Measurements from ENCODE around the gene TAS2R38. TPM values are rescaled to one million over a fixed set of nuclear protein-coding genes. Genes with fewer than 3 reads are reported as not detected.
"Not testable (repeated sequence)": the region's sequence is repeated elsewhere in the genome, so short reads cannot be mapped to it uniquely, and the experiment has no call there.

TAS2R38 gene
- total RNA-seq, 2 donors from 2014 or later, result not detected

DNA sequence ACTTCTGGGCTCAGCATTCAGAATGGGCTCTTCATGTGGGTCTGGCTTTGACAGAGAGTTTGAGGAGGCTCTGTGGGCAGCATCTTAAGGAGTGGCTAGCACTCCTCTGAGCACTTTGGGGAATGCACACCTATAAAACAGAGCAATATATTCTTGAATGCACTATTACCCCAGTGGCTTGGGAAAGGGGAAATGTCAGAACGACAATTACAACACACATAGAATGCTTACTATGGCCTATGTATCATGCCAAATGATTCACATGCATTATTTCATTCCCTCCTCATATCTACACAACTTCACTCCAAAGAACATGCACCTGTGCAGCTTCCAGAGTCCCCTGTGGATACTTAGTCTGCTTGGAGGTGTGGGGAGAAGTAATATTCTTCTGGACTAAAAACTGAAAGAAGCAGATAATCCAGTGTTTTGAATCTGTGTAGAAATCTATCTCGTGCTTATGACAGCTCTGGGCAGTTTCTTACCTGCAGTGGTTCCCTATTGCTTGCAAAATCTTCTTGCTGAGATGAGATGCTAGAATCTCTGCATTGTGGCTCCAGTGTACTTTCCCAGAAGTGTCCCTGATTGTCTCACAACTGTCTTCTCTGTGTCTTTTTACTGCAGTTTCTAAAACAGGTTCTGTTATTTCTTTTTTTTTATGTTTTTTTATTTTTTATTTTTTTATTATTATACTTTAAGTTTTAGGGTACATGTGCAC lies 16.6 kb upstream of the TAS2R38 start:
- no peak for TF ChIP-seq POLR2A (IDR thresholded peaks at IDR 0.05)
- no peak for TF ChIP-seq CTCF (IDR thresholded peaks at IDR 0.05)
- Histone ChIP-seq H3K27me3 (replicated peaks; ENCODE audit: insufficient read depth) (peaks cover 4% of the 10 kb centered on the region), H3K4me3 (no peak overlapping the region), H3K27ac (no peak overlapping the region), H3K9me3 (no peaks in the 10 kb centered on the region), H3K4me1 (replicated peaks) (no peaks in the 10 kb centered on the region), H3K36me3 (no peaks in the 10 kb centered on the region)
- no peak for DNase-seq (ENCODE audit: low spot score)
- WGBS, result 62% methylated on average over 2 of the region's 2 CpGs
- intact Hi-C loops (cut with DNase I), result no loop called here

DNA sequence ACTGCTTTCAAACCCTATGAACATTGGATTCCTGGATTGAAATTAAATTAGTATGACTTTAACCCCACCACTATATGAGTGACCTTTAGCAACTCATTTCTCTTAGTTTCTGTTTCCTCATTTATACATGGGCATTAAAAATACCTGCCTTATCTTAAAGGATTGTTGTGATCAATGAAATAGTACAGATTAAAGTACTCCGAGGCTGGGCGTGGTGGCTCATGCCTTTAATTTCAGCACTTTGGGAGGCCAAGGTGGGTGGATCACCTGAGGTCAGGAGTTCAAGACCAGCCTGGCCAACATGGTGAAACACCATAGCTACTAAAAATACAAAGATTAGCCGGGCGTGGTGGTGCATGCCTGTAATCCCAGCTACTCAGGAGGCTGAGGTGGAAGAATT lies 14.2 kb upstream of the TAS2R38 start:
- H3K4me1 ChIP-seq (replicated peaks); H3K27me3 ChIP-seq (replicated peaks; ENCODE audit: insufficient read depth); H3K36me3 ChIP-seq; intact Hi-C loops (cut with DNase I); DNase-seq (ENCODE audit: low spot score); H3K4me3 ChIP-seq; H3K9me3 ChIP-seq; H3K27ac ChIP-seq: not testable (repeated sequence)
- WGBS, result 80% methylated on average over 4 of the region's 4 CpGs

DNA sequence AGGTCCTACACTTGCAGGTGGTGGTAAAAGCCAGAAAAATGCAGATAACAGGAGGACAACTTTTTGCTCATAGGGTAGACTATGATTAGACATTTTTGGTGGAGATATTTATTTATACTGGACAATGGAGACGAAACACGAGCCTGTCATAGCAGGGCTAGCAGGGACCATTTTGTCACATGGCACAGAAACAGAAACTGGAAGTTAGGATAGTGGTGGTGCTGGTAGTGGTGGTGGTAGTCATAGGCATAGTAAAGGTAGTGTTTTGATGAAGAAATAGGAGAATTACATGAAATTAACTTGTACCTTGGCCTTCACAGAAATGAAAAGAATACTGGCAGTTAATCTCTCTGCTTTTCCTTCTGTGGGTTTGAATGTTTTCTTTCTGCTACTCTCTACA lies 13.3 kb upstream of the TAS2R38 start:
- DNase-seq (ENCODE audit: low spot score), result no peak
- H3K27ac ChIP-seq, result no peak overlapping the region
- H3K4me1 ChIP-seq (replicated peaks), result no peaks in the 10 kb centered on the region
- H3K27me3 ChIP-seq (replicated peaks; ENCODE audit: insufficient read depth), result peaks cover 4% of the 10 kb centered on the region
- H3K9me3 ChIP-seq, result no peaks in the 10 kb centered on the region
- intact Hi-C loops (cut with DNase I), result no loop called here
- no peaks in the 10 kb centered on the region for H3K36me3 ChIP-seq
- TF ChIP-seq CTCF (IDR thresholded peaks at IDR 0.05) (no peak), POLR2AphosphoS5 (IDR thresholded peaks at IDR 0.05) (no peak), POLR2A (IDR thresholded peaks at IDR 0.05) (no peak)
- WGBS, result 83% methylated on average over 2 of the region's 2 CpGs
- H3K4me3 ChIP-seq, result no peak overlapping the region

GRCh38 chr7:141985926-141986325 lies 12.4 kb upstream of the TAS2R38 start:
- 93% methylated on average over 13 of the region's 13 CpGs for WGBS
- H3K9me3 ChIP-seq; H3K4me1 ChIP-seq (replicated peaks); H3K36me3 ChIP-seq; H3K4me3 ChIP-seq; intact Hi-C loops (cut with DNase I); H3K27ac ChIP-seq; DNase-seq (ENCODE audit: low spot score); H3K27me3 ChIP-seq (replicated peaks; ENCODE audit: insufficient read depth): not testable (repeated sequence)

DNA sequence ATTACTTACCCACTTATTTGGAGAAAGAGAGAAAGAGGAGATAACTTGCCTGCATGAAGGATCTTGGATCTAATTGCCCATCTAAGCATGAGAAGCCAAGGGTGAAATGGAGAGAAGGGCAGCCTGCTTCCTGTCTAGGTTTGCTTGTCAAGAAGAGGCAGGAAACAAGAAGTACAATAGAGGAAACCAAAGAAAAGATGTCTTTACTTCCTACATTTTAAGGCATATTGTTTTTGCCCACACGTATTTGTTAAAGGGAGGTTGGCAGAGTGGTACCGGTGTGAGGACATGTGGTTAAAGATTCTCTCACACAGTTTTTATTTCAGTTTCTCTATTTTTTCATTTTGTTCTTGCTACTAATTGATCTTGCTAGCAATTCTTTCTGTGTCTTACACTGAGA lies 6.0 kb upstream of the TAS2R38 start:
- H3K27ac ChIP-seq, result no peak overlapping the region
- no peak for DNase-seq (ENCODE audit: low spot score)
- no peaks in the 10 kb centered on the region for H3K27me3 ChIP-seq (replicated peaks; ENCODE audit: insufficient read depth)
- H3K4me1 ChIP-seq (replicated peaks), result no peaks in the 10 kb centered on the region
- H3K9me3 ChIP-seq, result no peaks in the 10 kb centered on the region
- no peak for TF ChIP-seq CTCF (IDR thresholded peaks at IDR 0.05)
- TF ChIP-seq POLR2A (IDR thresholded peaks at IDR 0.05), result no peak
- TF ChIP-seq POLR2AphosphoS5 (IDR thresholded peaks at IDR 0.05), result no peak
- intact Hi-C loops (cut with DNase I), result no loop called here
- H3K4me3 ChIP-seq, result no peak overlapping the region
- WGBS, result 81% methylated on average over 2 of the region's 2 CpGs
- H3K36me3 ChIP-seq, result no peaks in the 10 kb centered on the region

DNA sequence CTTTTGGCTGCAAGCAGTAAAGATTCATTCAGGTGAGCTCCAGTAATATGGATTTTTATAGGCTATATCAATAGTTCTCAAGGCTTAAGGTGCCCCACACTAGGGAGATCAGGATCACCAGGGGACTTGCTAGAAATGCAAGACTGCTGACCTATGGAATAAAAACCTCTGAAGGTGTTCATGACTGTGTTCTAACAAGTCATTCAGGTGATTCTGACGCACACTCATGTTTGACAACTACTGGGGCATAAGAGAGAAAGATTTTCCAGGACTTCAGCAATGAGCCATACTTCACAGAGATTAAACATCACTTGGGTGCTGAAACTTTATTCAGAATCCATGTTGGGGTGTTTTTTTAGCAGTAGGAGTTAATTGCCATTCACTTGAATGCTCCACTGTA lies 4.8 kb upstream of the TAS2R38 start:
- TF ChIP-seq CTCF (IDR thresholded peaks at IDR 0.05) (no peak), POLR2AphosphoS5 (IDR thresholded peaks at IDR 0.05) (no peak), POLR2A (IDR thresholded peaks at IDR 0.05) (no peak)

More for the DNA sequence above, 4.8 kb upstream of the TAS2R38 start:
- no peak for DNase-seq (ENCODE audit: low spot score)
- intact Hi-C loops (cut with DNase I), result no loop called here
- H3K27ac ChIP-seq, result no peak overlapping the region
- H3K4me1 ChIP-seq (replicated peaks), result no peaks in the 10 kb centered on the region
- no peaks in the 10 kb centered on the region for H3K36me3 ChIP-seq
- H3K27me3 ChIP-seq (replicated peaks; ENCODE audit: insufficient read depth), result no peaks in the 10 kb centered on the region
- no peak overlapping the region for H3K4me3 ChIP-seq
- 65% methylated on average over 1 of the region's 1 CpG for WGBS
- no peaks in the 10 kb centered on the region for H3K9me3 ChIP-seq

Data from prostate gland (tissue), 2 donors.